Epithelial cell of prostate (primary cell): ENCODE measurements around the gene NPAT.

Experiments
- DNase-seq: peaks from one replicate; pipeline ENCODE4 v3.0.0-alpha.2; 2011; ENCODE audit warnings: low read depth, low spot score
- H3K27ac ChIP-seq: fragments of 450-650 bp; 2 replicates; pipeline ENCODE4 v1.5.1; 2017; ENCODE audit warnings: mild to moderate bottlenecking

The NPAT gene

DNA sequence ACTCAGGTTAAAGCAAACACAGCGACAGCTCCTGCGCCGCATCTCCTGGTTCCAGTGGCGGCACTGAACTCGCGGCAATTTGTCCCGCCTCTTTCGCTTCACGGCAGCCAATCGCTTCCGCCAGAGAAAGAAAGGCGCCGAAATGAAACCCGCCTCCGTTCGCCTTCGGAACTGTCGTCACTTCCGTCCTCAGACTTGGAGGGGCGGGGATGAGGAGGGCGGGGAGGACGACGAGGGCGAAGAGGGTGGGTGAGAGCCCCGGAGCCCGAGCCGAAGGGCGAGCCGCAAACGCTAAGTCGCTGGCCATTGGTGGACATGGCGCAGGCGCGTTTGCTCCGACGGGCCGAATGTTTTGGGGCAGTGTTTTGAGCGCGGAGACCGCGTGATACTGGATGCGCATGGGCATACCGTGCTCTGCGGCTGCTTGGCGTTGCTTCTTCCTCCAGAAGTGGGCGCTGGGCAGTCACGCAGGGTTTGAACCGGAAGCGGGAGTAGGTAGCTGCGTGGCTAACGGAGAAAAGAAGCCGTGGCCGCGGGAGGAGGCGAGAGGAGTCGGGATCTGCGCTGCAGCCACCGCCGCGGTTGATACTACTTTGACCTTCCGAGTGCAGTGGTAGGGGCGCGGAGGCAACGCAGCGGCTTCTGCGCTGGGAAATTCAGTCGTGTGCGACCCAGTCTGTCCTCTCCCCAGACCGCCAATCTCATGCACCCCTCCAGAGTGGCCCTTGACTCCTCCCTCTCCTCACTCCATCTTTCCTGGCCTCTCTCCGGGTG is at the start of gene NPAT, which contains the start of gene ATM:
Gene NPAT (minus strand): TSS at position 65 of the 774 bp plus-strand sequence. CDS start 102 bp downstream, outside the sequence.
Gene ATM (plus strand): TSS at position 494 of the 774 bp plus-strand sequence. CDS start 4,558 bp downstream, outside the sequence.
- DNase-seq = peak; percentile 96
- peak within 1 kb of the TSS; percentile 87 for H3K27ac ChIP-seq

DNA sequence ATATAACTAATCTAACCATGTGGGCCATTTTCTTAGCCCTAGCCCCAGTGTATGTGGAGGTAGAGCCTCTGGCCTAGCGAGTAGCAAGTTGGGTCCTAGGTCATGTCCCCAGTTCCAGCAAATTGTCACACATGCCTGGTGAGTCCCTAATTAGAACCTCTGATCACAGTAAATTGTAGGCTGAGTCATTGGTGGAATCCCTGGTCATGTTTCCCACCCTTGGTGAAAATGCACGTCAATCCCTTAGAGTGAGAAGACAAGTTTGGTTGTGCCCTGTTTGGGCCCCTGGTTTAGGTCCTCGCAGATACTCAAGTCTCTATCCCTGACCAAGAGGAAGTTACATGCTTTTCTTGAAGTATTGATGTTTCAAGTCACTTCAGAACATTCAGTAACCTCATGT is 47.1 kb upstream of the NPAT start:
- H3K27ac ChIP-seq = no peak overlapping the region
- DNase-seq = no peak

DNA sequence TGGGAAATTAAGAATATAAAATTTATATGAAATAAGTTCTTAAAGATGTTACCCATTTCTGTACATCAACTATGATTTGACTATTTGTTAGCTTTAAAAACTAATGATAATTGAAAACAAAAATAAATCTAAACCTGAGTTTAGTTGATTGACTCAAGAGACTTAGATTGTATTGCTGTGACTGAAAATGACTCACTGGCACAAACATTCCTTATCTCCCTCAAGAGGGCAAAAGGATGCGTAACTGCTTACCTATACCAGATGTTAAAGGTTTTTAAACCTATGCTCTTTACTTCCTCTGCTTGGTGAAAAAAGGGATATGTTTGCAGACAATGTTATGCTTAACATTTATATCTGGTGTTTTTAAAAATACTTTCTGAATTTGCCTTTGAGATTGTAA is 30.7 kb upstream of the NPAT start:
- no peak for DNase-seq
- no peak overlapping the region for H3K27ac ChIP-seq

GRCh38 chr11:108246885-108247284 is 24.4 kb upstream of the NPAT start:
- no peak for DNase-seq
- no peak overlapping the region for H3K27ac ChIP-seq

DNA sequence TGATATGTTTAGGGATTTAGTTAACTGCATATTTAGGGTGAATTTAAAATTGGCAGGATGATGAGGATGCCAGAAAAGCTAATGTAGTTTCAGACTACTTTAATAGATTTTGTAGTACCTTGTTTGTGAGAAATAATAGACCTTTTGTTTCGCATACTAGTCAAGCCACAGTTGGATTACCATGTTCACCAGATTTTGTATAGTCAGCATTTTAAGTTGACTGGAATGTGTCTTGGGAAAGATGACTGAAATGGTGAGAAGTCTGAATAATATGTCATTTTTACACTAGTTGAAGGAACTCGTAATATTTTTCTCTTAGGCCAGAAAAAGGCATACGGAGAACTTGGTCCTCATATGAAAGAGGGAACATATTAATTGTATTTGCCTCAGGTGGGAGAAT is 23.9 kb upstream of the NPAT start:
- DNase-seq = no peak
- H3K27ac ChIP-seq = no peak overlapping the region

- no peak overlapping the region for H3K27ac ChIP-seq
- no peak for DNase-seq
These were observed 20.0 kb upstream of the NPAT start for GRCh38 chr11:108242422-108242821.

GRCh38 chr11:108241330-108242037 is 19.0 kb upstream of the NPAT start:
- DNase-seq = no peak
- no peak overlapping the region for H3K27ac ChIP-seq

GRCh38 chr11:108239076-108239475 is 16.6 kb upstream of the NPAT start:
- no peak for DNase-seq
- H3K27ac ChIP-seq = no peak overlapping the region

GRCh38 chr11:108237058-108237481 is 14.6 kb upstream of the NPAT start:
- no peak overlapping the region for H3K27ac ChIP-seq

GRCh38 chr11:108235633-108236032 is 13.2 kb upstream of the NPAT start:
- no peak for DNase-seq
- H3K27ac ChIP-seq = no peak overlapping the region

More at GRCh38 chr11:108237058-108237481, 14.6 kb upstream of the NPAT start:
- DNase-seq = no peak

GRCh38 chr11:108235192-108235591 is 12.8 kb upstream of the NPAT start:
- no peak overlapping the region for H3K27ac ChIP-seq

GRCh38 chr11:108233277-108233945 is 11.0 kb upstream of the NPAT start:
- no peak for DNase-seq
- no peak overlapping the region for H3K27ac ChIP-seq

More at GRCh38 chr11:108235192-108235591, 12.8 kb upstream of the NPAT start:
- DNase-seq = no peak

GRCh38 chr11:108228251-108228650 is 5.8 kb upstream of the NPAT start:
- DNase-seq = no peak
- H3K27ac ChIP-seq = no peak overlapping the region

DNA sequence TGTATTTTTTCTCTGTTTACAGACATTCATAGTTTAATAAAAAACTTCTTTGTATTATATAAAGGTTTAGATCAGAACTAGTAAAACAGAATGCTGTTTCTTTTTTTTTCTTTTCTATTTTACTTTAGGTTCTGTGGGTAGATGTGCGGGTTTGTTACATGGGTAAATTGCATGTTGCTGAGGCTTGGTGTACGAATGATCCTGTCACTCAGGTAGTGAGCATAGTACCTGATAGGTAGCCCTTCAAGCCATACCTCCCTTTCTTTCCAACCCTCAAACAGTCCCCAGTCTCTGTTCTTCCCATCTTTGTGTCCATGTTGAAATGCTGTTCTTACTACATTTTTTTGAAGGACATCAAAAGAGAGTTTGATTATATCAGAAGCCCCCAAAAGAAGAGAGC is 3.6 kb upstream of the NPAT start:
- DNase-seq = no peak
- H3K27ac ChIP-seq = no peak overlapping the region

- DNase-seq = no peak
These were observed 2.7 kb upstream of the NPAT start for GRCh38 chr11:108224911-108225786.

GRCh38 chr11:108224366-108224765 is 1.9 kb upstream of the NPAT start:
- H3K27ac ChIP-seq = peak overlapping the region; percentile 87
- no peak for DNase-seq

More at GRCh38 chr11:108224911-108225786, 2.7 kb upstream of the NPAT start:
- H3K27ac ChIP-seq = no peak overlapping the region

DNA sequence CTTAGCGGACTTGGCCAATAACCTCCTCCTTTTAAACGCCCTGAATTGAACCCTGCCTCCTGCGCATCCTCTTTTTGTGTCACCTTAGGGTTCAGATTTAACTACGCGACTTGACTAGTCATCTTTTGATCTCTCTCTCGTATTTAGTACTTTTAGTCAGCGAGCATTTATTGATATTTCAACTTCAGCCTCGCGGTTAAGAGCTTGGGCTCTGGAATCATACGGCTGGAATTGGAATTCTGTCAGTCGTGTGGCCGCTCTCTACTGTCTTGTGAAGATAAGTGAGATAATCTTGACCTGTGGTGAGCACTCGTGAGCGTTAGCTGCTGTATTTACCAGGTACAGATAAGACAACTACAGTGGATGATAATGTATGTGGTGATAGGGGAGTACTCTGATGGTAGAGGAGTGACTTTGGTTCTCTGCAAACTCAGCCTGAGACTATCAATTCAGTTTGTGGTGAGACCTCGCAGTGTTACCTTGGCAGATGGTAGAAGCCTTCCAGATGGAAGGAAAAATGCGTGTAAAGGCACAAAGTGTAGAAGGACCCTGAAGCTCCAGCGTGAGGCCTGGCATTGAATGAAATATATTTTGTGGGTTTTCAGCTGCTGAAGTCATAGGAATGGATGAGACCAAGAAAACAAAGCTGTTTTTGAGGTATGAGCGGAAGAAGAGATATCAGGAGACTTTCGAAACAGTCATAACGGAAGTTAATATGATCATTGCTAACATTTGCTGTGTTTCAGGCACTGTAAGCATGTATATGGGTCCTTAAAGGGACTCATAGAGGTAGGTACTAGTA is 1.1 kb upstream of the NPAT start:
- no peak for DNase-seq
- H3K27ac ChIP-seq = peak overlapping the region; percentile 87

DNA sequence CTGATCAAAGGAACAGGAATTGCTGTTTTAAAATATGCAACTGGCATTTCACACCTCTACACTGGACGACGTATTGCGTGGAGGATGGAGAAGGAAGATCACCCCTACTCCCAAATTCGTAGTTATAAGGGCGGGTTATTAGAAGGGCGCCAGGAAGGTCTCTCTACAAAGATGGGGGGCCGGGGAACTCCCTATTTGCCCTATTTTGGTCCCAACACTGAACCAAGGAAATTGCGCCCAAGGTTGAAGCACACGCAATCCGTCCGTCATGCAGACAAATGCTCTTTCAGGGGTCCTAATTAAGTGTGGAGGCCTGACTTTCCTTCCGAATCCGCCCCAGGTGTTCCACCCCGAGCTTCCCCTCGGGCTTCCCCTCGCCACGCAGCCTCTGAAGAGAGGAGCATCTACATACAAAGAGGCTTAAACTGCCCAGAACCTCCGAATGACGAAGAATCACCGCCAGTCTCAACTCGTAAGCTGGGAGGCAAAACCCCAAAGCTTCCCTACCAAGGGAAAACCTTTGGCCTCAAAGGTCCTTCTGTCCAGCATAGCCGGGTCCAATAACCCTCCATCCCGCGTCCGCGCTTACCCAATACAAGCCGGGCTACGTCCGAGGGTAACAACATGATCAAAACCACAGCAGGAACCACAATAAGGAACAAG is 396 bp downstream of the NPAT start:
- no peak for DNase-seq
- H3K27ac ChIP-seq = peak overlapping the region; percentile 87
